Keratinocyte (primary cell): ENCODE results near the gene ACADL.

Source experiments
- EZH2 ChIP-seq: IDR thresholded peaks from one replicate; pipeline ENCODE4 v1.6.1; 2012; ENCODE audit warnings: inconsistent platforms, mild to moderate bottlenecking, low read length, moderate library complexity
- TF ChIP-seq, protein P1 (sequence below), 3 experiments: IDR thresholded peaks in 1 of 3; conservative IDR thresholded peaks in 1 of 3; optimal IDR thresholded peaks in 1 of 3; 2 replicates in 2 of 3; 3 replicates in 1 of 3; pipeline versions ENCODE3 to v1.5.1; 2011; ENCODE audit warnings: low read length in 3 of 3, mild to moderate bottlenecking in 3 of 3, moderate library complexity in 2 of 3, control low read depth in 1 of 3, inconsistent platforms in 1 of 3; ENCODE audit not compliant: insufficient read depth in 2 of 3; ENCODE audit errors: extremely low read depth in 1 of 3

DNA sequence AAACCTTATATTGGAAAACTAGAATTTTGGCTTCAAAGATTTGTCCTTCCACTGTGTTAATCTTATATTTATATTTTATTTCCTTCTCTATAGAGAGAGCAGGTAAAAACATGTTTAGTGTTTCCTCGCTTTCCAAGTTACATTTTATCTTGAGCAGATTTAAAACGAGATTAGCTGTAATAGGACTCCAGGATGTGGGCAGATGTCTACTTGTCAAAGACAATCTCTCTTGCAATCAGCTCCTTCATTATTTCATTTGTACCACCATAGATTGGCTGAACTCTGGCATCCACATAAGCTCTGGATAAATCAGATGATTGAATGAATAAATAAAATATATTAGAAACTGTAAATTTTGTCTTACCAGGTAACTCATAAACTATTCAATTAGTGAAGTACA lies 36.5 kb downstream of the ACADL start:
- TF ChIP-seq EZH2: no peak
- TF ChIP-seq, protein P1, sequence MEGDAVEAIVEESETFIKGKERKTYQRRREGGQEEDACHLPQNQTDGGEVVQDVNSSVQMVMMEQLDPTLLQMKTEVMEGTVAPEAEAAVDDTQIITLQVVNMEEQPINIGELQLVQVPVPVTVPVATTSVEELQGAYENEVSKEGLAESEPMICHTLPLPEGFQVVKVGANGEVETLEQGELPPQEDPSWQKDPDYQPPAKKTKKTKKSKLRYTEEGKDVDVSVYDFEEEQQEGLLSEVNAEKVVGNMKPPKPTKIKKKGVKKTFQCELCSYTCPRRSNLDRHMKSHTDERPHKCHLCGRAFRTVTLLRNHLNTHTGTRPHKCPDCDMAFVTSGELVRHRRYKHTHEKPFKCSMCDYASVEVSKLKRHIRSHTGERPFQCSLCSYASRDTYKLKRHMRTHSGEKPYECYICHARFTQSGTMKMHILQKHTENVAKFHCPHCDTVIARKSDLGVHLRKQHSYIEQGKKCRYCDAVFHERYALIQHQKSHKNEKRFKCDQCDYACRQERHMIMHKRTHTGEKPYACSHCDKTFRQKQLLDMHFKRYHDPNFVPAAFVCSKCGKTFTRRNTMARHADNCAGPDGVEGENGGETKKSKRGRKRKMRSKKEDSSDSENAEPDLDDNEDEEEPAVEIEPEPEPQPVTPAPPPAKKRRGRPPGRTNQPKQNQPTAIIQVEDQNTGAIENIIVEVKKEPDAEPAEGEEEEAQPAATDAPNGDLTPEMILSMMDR (optimal IDR thresholded peaks at IDR 0.05 in 1 of 3, IDR thresholded peaks at IDR 0.05 in 1 of 3, conservative IDR thresholded peaks at IDR 0.05 in 1 of 3; ENCODE audit: extremely low read depth in 1 of 3, insufficient read depth in 2 of 3, low read length in 3 of 3): no peak
